Stimulated activated CD8-positive, alpha-beta memory T cell treated with anti-CD3 and anti-CD28 coated beads, Interleukin-12 subunit alpha, Interleukin-12 subunit beta, amount 100 ng/mL, for 1 hour (primary cell): ENCODE measurements around the gene STAG3.
A peak's percentile ranks its signal among the peaks of the same experiment; 100 is the strongest.
"Not testable (repeated sequence)": the region's sequence is repeated elsewhere in the genome, so short reads cannot be mapped to it uniquely, and the experiment has no call there.

Source experiments
- DNase-seq: peaks from one replicate; pipeline ENCODE4 v3.0.0-alpha.2; 2020; ENCODE audit warnings: low read depth

Gene STAG3

DNA sequence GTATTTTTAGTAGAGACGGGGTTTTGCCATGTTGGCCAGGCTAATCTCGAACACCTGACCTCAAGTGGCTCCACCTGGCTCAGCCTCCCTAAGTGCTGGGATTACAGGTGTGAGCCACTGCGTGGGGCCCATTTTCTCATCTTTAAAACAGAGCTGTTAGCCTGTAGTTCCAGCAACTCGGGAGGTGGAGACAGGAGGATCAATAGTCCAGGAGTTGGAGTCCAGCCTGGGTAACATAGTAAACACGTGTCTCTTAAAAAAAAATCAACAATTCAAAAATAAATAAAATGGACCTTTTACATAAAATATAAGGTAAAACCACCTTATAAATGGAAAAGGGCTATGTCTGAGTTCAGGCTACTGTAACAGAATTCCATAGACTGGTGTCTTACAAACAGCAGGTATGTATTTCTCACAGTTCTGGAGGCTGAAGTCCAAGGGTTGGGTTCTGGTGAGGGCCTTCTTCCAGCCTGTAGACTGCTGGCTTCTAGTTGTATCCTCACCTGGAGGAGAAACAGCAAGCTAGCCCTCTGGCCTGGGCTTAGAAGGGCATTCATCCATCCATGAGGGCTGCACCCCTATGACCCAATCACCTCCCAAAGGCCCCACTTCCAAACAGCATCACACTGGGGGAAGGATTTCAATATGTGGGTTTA is 35.0 kb downstream of the STAG3 start:
- DNase-seq: no peak

DNA sequence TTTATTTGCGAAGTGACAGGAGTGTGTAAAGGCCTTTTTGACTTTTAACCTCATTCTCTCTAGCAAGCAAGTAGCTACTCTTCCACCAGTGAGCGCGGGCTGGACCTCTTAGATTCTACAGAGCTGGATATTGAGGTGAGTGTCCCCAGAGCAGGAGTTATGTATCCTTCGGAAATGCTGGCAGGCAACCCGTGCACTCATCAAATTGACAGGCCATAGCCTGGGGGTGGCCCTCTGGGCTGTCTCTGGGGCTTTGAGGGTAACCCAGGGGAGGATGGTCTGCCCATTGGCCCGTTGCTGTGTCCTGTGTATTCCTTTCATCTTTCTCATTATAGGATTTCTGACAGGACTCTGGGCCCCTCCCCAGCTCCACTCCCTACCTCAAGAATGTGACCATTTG is 36.0 kb downstream of the STAG3 start:
- DNase-seq: no peak

DNA sequence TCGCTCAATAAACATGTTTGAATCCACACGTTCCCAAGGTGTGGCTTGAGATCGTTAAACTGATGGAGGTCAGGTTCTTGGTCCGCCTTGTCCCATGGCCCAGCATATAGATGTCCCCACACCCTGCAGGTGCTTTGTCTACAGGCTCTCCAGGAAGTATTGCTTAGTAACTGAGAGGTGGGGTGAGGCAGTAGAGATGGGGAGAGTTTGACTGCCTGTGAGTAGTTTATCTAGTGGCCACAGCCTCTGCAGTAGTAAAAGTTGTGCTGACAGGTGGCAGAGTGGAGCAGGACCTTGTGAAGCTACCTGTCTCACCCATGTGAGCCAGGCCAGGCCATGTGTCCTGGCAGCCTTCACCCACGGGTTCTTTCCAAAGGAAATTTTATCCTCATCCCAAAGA is 36.6 kb downstream of the STAG3 start:
- DNase-seq: not testable (repeated sequence)

DNA sequence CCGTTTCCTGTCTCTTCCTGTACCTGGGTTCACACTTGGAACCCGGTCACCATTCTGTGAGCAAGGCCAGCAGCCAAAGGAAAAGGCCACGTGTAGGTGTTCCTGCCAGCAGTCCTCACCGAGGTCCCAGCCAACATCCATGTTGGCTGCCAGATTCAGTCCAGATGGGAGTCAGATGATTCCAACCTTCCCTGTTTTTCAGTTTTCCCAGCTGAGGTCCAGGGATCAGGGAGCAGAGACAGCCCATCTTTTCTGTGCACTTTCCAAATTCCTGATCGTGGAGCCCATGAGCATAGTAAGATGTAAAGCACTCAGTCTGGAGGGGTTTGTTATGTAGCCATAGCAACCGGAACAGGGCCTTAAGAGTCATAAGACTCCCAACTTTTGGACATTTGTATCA is 38.2 kb downstream of the STAG3 start:
- DNase-seq: no peak

DNA sequence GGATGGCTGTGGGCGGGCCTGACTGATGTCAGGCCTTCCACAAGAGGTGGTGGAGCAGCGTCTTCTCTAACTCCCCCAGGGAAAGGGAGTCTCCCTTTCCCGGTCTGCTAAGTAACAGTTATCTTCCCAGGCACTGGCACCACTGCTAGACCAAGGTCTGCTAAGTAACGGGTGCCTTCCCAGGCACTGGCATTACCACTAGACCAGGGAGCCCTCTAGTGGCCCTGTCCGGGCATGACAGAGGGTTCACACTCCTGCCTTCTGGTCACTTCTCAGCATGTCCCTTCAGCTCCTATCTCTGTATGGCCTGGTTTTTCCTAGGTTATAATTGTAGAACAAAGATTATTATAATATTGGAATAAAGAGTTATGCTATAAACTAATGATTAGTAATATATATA is 40.2 kb downstream of the STAG3 start:
- peak; percentile 71 for DNase-seq

DNA sequence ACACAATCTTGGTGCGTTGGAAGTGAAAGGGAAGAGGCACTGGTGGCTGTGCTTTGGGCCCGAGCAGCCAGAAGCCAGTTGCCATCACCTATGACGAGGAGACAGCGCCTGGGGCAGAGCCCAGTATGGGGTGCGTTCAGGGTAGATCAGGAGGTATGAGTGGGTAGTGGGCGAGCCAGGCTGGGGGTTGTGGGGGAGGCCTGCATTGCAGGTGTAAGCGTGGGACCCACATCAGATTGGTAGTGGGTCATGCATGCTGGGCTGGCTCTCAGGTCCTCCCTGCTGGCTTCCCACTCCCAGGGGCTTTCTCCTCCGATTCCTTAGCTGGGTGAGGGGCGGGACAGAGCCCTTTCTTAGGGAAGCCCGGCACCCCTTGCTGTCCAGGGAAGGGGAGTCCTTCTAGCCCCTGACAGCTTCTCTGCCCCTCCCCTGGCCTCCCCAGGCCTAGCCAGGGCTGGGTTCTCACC is 41.6 kb downstream of the STAG3 start:
- DNase-seq: no peak

DNA sequence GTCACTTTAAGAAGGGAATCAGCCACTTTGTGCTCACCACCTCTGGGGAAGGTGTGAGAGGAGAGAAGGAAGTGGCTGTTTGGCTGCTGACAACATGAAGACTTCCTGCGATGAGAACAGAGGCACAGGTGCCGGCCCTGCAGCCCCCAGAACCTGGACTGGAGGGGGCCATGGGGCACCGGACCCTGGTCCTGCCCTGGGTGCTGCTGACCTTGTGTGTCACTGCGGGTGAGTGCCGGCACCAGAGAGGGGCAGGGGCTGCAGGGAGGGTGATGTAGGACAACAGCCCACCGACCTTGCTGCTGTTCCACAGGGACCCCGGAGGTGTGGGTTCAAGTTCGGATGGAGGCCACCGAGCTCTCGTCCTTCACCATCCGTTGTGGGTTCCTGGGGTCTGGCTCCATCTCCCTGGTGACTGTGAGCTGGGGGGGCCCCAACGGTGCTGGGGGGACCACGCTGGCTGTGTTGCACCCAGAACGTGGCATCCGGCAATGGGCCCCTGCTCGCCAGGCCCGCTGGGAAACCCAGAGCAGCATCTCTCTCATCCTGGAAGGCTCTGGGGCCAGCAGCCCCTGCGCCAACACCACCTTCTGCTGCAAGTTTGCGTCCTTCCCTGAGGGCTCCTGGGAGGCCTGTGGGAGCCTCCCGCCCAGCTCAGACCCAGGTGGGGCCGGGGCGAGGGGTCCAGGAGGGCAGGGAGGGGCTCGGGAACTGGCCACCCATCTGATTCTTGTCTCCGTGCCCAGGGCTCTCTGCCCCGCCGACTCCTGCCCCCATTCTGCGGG is 42.3 kb downstream of the STAG3 start, which contains the start of gene PVRIG:
TSS of gene PVRIG (plus strand) at position 149 of the 785 bp plus-strand sequence. CDS start at position 171, 22 bp downstream.
- not testable (repeated sequence) for DNase-seq

DNA sequence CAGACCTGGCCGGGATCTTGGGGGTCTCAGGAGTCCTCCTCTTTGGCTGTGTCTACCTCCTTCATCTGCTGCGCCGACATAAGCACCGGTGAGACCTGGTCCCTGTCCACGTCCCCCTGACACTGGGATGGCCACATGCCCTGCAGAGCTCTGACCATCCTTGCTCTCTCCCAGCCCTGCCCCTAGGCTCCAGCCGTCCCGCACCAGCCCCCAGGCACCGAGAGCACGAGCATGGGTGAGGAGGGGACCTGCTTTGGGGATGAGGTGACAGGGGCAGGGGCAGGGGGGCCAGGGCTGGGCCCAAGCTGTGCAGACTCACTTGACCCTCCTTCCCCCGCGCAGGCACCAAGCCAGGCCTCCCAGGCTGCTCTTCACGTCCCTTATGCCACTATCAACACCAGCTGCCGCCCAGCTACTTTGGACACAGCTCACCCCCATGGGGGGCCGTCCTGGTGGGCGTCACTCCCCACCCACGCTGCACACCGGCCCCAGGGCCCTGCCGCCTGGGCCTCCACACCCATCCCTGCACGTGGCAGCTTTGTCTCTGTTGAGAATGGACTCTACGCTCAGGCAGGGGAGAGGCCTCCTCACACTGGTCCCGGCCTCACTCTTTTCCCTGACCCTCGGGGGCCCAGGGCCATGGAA is 43.0 kb downstream of the STAG3 start:
- DNase-seq: no peak

DNA sequence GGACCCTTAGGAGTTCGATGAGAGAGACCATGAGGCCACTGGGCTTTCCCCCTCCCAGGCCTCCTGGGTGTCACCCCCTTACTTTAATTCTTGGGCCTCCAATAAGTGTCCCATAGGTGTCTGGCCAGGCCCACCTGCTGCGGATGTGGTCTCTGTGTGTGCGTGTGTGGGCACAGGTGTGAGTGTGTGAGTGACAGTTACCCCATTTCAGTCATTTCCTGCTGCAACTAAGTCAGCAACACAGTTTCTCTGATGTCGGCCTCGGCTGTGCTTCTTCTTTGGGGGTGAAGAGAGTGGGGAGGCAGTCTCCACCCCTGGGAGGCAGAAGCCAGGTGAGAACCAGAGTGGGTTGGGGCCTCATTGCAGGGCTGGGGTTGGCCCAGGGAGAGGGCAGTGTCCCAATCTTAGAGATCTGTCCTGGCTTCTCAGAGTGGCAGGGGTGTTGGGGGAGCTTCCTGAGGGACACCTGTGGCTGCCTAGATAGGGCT is 43.6 kb downstream of the STAG3 start:
- DNase-seq: peak; percentile 65

DNA sequence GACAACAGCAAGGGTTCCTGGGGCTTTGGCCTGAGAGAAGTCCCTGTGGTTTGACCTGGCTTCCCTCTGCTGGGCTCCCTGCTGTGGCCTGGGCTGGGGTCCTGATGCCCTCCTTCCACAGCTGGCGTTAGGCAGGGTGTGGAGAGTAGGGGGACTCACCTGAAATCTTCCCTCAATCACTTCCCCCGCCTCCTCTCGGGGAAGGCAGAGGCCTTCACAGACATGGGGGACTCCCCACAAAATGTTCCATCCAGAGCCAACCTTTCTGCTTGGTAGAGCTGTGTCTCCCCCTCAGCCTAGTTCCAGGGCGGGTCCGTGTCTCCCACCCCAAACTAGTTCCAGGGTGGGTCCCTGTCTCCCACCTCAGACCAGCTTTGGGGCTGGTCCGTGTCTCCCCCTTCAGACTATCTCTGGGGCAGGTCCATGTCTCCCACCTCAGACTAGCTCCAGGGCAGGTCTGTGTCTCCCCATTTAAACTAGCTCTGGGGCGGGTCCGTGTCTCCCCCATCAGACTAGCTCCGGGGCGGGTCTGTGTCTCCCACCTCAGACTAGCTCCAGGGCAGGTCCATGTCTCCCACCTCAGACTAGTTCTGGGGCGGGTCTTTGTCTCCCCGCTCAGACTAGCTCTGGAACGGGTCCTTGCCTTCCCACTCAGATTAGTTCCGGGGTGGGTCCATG is 44.2 kb downstream of the STAG3 start:
- peak; percentile 20 for DNase-seq

DNA sequence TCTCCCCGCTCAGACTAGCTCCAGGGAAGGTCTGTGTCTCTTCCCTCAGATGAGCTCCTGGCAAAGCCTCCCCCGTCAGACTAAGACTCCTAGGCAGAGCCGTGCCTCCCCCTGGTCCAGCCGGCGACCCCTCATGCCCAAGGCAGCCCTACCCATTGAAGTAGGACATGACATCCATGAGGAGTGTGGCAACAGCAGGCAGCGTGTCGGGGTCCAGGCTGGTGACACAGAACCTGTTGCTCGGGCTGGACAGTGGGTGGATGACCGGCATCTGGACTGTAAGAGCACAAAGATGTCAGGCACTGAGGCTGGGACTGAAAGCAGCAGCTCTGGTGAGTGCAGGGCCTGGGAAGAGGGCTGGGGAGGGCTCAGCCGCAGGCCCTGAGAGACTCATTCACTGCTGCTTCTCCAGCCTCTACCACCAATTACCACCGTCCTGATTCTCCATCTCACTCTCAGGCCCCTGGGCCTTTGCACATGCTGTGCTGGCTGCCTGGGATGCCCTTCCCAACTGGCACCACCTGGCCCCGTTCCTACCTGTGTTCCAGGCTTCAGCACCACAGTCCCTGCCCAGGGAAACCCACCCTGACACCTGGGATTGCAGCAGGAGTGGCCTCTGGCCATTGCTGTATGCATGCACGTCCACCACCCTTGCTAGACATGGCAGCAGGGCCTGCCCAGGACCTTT is 44.9 kb downstream of the STAG3 start:
- DNase-seq: no peak

DNA sequence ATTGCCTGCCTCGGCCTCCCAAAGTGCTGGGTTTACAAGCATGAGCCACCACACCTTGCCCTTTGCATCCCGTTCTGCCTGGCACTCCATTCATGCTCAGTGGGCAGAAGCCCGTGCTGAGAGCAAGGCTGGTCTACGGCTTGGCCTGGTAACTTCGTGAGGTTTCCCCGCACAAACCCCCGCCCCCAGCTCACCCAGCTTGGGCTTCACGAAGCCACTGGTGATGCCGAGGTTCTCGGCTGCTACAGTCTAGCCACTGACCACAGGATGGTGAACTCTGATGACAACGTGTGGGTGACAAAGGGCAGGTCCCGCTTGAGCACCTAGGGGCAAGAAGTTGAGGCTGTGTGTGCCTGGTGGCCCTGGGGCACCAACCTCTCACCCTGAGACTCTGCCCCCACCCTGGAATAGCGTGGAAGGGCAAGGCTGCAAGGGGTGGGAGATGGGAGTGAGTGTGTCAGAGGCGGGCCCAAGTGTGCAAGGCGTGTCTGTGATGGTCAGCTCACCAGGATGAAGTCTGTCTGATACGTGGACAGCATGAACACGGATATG is 45.7 kb downstream of the STAG3 start:
- DNase-seq: not testable (repeated sequence)

DNA sequence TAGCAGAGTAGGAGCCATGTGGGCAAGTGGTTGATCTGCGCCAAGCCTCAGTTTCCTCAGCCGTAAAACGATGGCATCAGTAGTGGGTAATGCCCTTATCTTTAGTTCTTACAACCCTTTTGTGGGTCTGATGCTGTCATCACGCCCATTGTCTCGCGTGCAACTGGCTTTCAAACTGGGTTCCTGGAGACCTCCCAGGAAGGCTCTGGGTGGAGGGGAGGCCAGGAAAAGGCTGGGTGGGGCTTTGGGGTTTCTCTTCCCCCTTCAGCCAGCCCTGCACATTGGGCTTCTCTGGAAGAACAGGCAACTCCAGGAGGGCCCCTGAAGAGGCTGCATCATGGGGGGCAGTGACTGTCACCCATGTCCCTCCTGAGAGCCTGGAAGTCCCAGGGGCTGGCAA is 47.2 kb downstream of the STAG3 start:
- not testable (repeated sequence) for DNase-seq

DNA sequence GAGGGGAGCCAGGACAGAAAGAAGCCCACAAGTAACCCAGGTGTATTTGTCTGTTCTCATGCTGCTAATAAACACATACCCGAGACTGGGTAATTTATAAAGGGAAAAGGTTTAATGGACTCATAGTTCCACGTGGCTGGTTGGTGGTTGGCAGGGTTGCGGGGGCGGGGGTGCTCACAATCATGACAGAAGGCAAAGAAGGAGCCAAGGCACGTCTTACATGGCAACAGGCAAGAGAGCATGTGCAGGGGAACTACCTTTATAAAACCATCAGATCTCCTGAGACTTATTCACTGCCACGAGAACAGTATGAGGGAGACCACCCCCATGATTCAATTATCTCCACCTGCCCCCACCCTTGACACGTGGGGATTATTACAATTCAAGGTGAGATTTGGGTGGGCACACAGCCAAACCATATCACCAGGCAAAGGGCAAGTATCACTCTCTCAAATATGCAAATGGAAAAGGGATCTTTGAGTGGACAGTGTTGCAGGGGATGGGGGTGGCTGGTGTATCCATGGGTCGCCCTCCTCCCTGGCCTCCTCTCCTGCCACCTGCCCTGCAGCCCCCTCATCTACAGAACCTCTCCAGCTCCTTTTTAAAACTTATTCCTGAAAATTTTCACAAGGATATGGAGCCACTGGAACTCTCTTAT is 57.1 kb downstream of the STAG3 start:
- DNase-seq: not testable (repeated sequence)

DNA sequence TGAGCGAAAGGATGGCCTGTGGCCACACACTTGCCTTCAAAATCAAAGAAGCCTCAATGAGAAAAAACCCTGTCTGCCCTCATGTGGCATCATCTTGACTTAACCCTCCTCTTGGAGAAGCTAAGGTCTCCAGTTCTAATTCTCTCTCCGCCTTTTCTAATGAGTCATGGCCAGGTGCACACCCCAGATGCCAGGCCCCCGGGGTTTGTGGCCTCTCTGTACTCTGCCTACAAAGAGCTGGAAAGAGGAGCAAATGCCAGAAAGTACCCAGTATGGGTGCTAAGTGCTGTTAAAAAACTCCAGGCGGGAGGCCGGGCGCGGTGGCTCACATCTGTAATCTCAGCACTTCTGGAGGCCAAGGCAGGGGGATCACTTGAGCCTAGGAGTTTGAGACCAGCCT is 62.3 kb downstream of the STAG3 start:
- DNase-seq: not testable (repeated sequence)

DNA sequence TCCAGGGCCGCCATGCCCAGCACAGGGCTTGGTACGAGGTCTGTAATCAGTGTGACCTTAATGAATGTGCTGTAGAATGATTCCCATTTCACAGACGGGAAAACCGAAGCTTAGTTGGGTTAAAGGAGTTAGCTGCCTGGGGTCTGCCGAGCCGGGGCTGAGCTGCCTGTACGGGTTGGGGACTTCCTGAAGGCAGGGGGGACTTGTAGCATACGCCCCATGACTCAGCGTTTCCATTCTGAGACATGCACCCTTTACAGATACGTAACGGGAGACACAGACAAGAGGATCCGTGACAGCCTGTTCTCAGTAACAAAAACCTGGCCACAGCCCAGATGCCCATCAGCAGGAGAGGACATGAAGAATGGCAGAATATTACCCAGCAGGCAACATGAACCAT is 65.7 kb downstream of the STAG3 start:
- peak; percentile 27 for DNase-seq

DNA sequence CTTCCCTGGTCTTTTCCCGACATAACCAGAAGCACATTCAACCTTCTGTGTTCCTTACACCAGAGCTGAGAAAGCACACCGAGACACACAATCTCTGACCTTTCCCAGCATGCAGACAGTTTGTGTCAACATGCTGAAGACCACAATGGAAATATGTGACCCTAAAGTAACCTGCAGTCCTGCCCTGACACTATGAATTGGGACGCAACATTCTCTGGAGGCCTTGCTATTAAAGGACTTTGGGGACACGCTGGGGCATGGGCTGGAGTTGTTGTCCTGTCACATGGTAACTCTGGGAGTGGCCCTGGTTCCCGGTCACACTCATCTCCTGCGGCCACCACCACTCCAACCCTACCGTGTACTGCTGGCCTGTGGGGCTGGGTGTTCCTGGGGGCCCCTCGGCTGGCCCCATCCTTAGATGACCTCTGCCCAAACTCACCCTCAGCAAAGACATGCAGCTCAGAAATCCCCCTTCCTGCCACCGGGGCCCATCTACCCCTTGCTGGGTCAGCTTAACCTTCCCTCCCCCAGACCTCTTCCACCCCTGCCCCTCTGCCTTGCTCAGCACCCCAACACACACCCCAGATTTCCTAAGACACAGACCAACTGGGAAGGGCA is 67.4 kb downstream of the STAG3 start:
- not testable (repeated sequence) for DNase-seq

DNA sequence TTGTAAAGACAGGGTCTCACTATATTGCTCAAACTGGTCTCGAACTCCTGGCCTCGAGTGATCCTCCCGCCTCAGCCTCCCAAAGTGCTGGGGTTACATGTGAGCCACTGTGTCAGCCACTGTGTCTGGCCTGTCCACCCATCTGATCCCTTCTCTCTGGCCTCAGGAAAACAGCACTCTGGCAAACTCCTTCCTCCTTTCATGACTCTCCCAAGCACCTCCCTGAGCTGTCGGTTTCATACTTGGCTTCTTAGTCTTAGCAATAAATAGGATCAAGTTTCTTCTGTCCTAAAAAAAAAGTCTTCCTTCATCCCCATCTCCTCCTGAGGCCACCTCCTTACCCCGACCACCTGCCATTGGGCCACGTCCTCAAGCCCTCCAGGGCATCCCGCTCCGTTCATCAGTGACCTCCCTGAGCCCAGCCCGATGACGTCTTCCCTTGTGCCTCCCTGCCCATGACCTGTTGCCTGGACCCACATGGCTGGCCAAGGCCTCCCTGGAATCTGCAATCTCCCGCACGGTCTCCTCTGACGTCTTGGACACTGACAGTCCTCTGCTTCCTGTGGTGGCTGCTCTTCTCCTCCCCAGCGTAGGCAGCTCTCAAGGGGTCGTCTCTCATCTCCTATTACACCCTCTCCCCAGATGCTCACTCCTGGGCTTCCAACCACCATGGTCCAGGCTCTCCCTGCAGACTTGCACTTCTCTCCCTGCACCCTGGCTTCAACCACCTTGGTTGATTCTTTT is 68.6 kb downstream of the STAG3 start:
- DNase-seq: not testable (repeated sequence)

DNA sequence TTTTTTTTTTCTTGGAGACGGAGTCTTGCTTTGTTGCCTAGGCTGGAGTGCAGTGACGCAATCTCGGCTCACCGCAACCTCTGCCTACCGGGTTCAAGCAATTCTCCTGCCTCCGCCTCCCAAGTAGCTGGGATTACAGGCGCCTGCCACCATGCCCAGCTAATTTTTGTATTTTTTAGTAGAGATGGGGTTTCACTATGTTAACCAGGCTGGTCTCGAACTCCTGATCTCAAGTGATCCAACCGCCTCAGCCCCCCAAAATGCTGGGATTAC is 69.1 kb downstream of the STAG3 start:
- DNase-seq: not testable (repeated sequence)
